Hematopoietic multipotent progenitor cell treated with erythropoietin and hydrocortisone succinate and interleukin-3 and kit ligand, for 8 days (in vitro differentiated cells): ENCODE data around the gene PAX2.

Experiments used
- DNase-seq: peaks from one replicate; pipeline ENCODE4 v3.0.0-alpha.2; 2015

The PAX2 gene

GRCh38 chr10:100740476-100741377 is 4.7 kb upstream of the PAX2 start:
- DNase-seq = no peak

GRCh38 chr10:100741378-100742075 is 3.9 kb upstream of the PAX2 start:
- DNase-seq = no peak

GRCh38 chr10:100742076-100742771 is 3.2 kb upstream of the PAX2 start:
- DNase-seq = no peak

- DNase-seq = no peak
Observed at GRCh38 chr10:100742936-100743335, 2.4 kb upstream of the PAX2 start.

GRCh38 chr10:100743626-100744135 is 1.7 kb upstream of the PAX2 start:
- peak; percentile 73 for DNase-seq

GRCh38 chr10:100744136-100744986 is 1.0 kb upstream of the PAX2 start:
- DNase-seq = no peak

- no peak for DNase-seq
Observed at GRCh38 chr10:100745882-100746783, 751 bp downstream of the PAX2 start.

GRCh38 chr10:100746784-100747455 is 1.5 kb downstream of the PAX2 start:
- no peak for DNase-seq

GRCh38 chr10:100747456-100748230 is 2.3 kb downstream of the PAX2 start:
- no peak for DNase-seq

- no peak for DNase-seq
Observed at GRCh38 chr10:100748231-100749058, 3.1 kb downstream of the PAX2 start.

GRCh38 chr10:100749059-100749308 is 3.6 kb downstream of the PAX2 start:
- DNase-seq = no peak

DNA sequence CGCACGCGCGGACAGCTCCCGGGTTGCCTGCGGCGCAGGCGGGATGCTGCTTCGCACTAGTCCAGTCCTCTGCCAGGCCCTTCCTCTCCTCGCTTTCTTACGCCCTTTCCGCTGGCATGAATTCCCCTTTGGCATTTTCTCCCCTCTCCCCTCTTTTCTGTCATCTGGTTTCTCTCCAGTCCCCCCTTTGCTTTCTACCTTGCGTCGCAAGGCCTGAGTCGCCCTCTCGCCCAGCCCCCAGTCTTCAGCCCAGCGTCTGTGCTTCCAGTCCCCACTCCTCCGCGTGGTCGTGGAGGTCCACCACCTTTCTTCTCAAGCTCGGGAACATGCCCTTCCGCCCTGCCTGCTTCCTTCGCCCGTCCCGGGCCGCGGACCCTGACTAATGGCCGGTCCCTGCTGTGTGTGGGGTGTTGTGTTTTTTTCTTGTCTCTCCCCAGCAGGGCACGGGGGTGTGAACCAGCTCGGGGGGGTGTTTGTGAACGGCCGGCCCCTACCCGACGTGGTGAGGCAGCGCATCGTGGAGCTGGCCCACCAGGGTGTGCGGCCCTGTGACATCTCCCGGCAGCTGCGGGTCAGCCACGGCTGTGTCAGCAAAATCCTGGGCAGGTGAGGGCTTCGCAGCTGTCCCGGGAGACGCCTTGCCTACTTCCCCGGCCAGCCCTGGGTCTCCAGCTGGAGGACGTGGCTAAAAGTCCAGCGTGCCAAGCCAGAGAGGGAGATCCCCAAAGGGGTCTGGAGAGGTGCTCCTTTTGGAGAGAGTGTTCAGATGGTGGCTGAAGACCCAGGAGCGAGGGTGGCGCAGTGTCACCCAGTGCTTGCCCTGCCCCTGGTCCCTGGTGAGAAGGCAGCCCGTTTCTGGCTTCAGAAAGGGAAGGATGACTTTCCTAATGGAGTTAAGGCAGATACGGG is 4.2 kb downstream of the PAX2 start:
- DNase-seq = no peak

DNA sequence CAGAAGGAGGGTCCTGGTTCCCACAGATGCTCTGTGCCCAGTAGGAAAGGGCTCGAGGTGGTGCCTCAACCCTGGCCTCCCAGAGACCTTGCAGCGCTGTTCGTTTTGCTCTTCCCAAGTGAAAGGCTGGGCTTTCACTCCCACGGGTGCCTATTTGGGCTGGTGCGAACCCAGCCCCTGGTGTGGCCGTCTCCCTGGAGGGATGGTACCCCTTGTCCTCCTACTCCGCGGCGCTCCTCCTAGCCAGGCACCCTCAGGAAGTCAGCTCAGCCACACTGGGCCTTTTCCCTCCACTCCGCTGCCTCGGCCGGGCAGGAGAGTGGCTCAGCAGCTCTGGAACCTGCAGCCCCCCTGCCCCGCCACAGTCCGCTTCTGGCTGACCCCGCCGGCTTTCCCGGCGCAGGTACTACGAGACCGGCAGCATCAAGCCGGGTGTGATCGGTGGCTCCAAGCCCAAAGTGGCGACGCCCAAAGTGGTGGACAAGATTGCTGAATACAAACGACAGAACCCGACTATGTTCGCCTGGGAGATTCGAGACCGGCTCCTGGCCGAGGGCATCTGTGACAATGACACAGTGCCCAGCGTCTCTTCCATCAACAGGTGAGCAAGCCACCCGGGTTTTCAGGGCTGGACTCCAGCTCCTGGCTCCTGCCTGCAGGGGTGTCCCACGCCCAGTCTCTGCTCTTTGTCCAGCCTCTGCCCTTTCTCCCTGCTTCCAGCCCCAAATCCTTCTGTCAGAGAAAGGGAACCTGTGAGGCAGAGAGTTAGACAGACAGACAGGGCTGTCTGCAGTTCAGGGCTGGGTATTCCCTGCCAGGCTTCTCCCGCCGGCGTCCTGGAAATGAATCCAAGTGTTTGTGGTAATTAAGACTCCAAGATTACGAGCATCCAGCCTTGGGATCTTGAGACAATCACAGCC is 5.2 kb downstream of the PAX2 start:
- DNase-seq = no peak

- DNase-seq = no peak
Observed at GRCh38 chr10:100751211-100751933, 6.0 kb downstream of the PAX2 start.

DNA sequence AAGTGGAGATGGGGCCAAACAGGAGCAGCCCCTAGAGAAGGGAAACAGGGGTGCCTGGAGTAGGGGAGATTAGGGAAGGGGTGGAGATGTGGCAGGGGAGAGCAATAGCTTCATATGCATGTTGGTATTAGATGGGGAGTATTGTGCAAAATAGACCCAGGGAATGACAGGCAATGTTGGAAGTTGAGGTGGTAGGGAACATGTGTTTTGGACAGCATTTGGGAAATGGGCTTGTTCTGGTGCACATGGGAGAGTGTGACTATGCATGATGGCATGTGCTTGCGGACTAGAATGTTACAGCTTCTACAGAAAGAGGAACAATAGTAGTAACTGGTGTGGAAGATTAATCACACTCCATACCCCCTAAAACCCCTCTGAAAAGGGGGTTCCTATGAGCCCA is 10.4 kb downstream of the PAX2 start:
- no peak for DNase-seq

- no peak for DNase-seq
Observed at GRCh38 chr10:100759331-100759730, 13.9 kb downstream of the PAX2 start.
